OCI-LY1 (cell line): ENCODE results near the gene SSUH2.

Source experiments
- EZH2 ChIP-seq: fragments of 200-600 bp; sonication (generic), shearing (Covaris generic); IDR thresholded peaks from 2 replicates; pipeline ENCODE4 v1.8.0; 2017; ENCODE audit warnings: borderline replicate concordance, mixed run types, mild to moderate bottlenecking, antibody characterized with exemption, low read length, moderate library complexity, mixed read lengths
- TF ChIP-seq, protein P1 (sequence below): fragments of 200-600 bp; sonication (generic), shearing (Covaris generic); IDR thresholded peaks from 2 replicates; pipeline ENCODE4 v1.5.1; 2017; ENCODE audit warnings: mild to moderate bottlenecking, antibody characterized with exemption, low read length, moderate library complexity, mixed read lengths

DNA sequence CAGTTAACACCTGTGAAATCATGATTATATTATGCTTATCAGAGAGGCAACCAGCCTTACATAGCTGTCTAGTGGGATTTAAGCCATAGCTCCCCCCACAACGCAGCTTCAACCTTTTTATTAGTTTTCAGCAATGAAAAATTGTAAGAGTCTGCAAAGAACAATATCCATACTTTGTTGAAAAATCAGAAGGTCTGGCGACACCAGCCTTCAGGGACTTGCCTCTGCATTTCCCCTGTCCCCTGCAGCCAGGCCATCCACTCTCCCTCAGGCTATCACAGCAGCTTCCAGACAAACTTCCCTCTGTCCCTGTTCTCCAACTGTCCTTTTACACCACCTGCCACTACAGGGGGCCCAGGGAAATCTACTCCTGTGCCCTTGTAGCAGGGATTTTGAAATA is 59.9 kb downstream of the SSUH2 start:
- no peak for TF ChIP-seq EZH2
- TF ChIP-seq, protein P1, sequence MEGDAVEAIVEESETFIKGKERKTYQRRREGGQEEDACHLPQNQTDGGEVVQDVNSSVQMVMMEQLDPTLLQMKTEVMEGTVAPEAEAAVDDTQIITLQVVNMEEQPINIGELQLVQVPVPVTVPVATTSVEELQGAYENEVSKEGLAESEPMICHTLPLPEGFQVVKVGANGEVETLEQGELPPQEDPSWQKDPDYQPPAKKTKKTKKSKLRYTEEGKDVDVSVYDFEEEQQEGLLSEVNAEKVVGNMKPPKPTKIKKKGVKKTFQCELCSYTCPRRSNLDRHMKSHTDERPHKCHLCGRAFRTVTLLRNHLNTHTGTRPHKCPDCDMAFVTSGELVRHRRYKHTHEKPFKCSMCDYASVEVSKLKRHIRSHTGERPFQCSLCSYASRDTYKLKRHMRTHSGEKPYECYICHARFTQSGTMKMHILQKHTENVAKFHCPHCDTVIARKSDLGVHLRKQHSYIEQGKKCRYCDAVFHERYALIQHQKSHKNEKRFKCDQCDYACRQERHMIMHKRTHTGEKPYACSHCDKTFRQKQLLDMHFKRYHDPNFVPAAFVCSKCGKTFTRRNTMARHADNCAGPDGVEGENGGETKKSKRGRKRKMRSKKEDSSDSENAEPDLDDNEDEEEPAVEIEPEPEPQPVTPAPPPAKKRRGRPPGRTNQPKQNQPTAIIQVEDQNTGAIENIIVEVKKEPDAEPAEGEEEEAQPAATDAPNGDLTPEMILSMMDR, result no peak
